Transverse colon (tissue), 4 donors: Measurements from ENCODE around the gene GPR152. TPM values are rescaled to one million over a fixed set of nuclear protein-coding genes. Genes with fewer than 3 reads are reported as not detected.

Experiments
- DNase-seq: peaks from one replicate; pipeline ENCODE4 v3.0.0-alpha.2; 2019
- H3K27ac ChIP-seq, 4 donors: fragments of 200-600 bp; sonication (generic); 2 replicates each; pipeline ENCODE4 v1.5.1; 2016 to 2018; ENCODE audit warnings: inconsistent platforms in 4 of 4
- H3K27me3 ChIP-seq: fragments of 200-600 bp; sonication (generic); 2 replicates; pipeline ENCODE4 v1.5.1; 2017; ENCODE audit warnings: inconsistent platforms
- H3K36me3 ChIP-seq, 4 donors: fragments of 200-600 bp; sonication (generic); 2 replicates each; pipeline ENCODE4 v1.5.1; 2017 to 2019; ENCODE audit warnings: inconsistent platforms in 4 of 4
- H3K4me1 ChIP-seq, 4 donors: fragments of 200-600 bp; sonication (generic); 2 replicates each; pipeline ENCODE4 v1.5.1; 2017 to 2020; ENCODE audit warnings: inconsistent platforms in 4 of 4
- H3K4me3 ChIP-seq, 4 donors: fragments of 200-600 bp; sonication (generic); 1 replicate in 1 of 4; 2 replicates in 3 of 4; pipeline versions ENCODE4 v1.5.1 to v1.6.1; 2017 to 2019; ENCODE audit warnings: inconsistent platforms in 4 of 4
- H3K9me3 ChIP-seq, 2 donors: fragments of 200-600 bp; sonication (generic); 2 replicates each; pipeline ENCODE4 v1.5.1; 2017 to 2019; ENCODE audit warnings: inconsistent platforms in 2 of 2
- EP300 ChIP-seq: sonication (generic); formaldehyde crosslinking; IDR thresholded peaks from one replicate; pipeline ENCODE4 v1.6.1; 2017; ENCODE audit warnings: antibody characterized with exemption, low read depth
- POLR2A ChIP-seq: fragments of 450-650 bp; IDR thresholded peaks from one replicate; pipeline ENCODE4 v1.6.1; 2016; ENCODE audit warnings: antibody characterized with exemption, mild to moderate bottlenecking, moderate library complexity
- POLR2AphosphoS5 ChIP-seq, 3 donors: sonication (generic); formaldehyde crosslinking; IDR thresholded peaks; one replicate each; pipeline ENCODE4 v1.6.1; 2016; ENCODE audit warnings: antibody characterized with exemption in 3 of 3
- WGBS, 2 donors: methylation state at CpG; one replicate each; pipeline ENCODE4 v1.1.5; 2018; ENCODE audit warnings: low coverage in 1 of 2; 5-methylcytosine and 5-hydroxymethylcytosine counted together
- in situ Hi-C, 4 donors: fragments of 200-750 bp; cut with MboI; loops; one replicate each; pipeline versions ENCODE4 v1.15.0 to v1.15.1; 2017; ENCODE audit warnings: low sequenced_read_pairs in 3 of 4, low pct_ligation_motif_present in 1 of 4, low pct_unique_long_range_greater_than_20kb in 1 of 4
- intact Hi-C: fragments of 100-400 bp; cut with DNase I; formaldehyde crosslinking; loops from one replicate; pipeline ENCODE4 v1.15.1; 2023; ENCODE audit warnings: low total_unique reads
- total RNA-seq, 4 donors: library from RNA; depleted of rRNA; stranded (reverse); fragments of >200 nt; gene quantifications; one replicate each; pipeline ENCODE4 v1.1.0, GENCODE V29; 2016
- TF ChIP-seq, protein P1 (sequence below), 5 experiments: fragments of 200-600 bp in 3 of 5; fragments of 450-650 bp in 2 of 5; sonication (generic) in 3 of 5; IDR thresholded peaks; 1 replicate in 2 of 5; 2 replicates in 3 of 5; pipeline ENCODE4 v1.5.1; 2016 to 2017; ENCODE audit warnings: antibody characterized with exemption in 5 of 5, inconsistent platforms in 3 of 5, mild to moderate bottlenecking in 2 of 5, moderate library complexity in 1 of 5

The GPR152 gene
- total RNA-seq, 4 donors from 2014 or later = not detected

DNA sequence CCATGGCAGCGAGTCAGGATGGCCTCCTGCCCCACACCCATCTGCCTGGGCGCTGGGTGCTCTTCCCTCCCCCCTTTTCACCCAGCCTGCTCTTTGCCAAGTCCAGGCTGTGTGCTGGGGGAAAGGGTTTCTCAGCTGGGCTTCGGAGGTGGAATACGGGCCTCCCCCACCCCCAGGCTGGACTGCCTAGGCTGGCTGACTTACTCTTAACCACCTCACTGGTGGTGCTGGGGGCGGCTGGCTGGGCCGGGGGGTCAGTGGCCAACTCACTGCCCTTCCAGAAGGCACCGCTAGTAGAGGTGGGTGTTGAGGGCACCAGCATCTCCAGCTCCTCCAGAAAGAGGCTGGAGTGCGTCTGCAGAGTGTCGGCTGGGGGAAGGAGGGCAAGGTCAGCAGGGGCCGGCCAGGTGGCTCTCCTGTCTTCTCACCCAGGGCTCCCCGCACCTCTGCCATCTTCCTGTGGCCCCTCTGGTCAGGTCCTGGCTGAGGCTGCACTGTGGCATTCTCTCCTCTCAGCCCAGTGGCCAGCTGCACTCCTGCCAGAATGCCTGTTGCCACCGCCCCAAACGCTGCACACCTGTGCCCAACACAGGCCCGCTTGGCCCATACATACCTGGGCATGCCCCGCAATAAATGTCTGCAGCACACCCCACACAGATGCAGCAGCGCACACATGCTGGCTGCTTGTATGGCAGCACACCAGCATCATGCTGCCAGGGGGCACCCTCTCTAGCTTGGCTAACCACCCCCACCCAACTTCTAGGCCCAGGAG lies 42.9 kb upstream of the GPR152 start:
- Histone ChIP-seq H3K4me1 (no peaks in the 10 kb centered on the region), H3K36me3 (peaks cover 0 to 10% (median 3%) of the 10 kb centered on the region in 4 donors), H3K9me3 (no peaks in the 10 kb centered on the region), H3K4me3 (no peak overlapping the region), H3K27me3 (no peaks in the 10 kb centered on the region), H3K27ac (no peak overlapping the region)
- TF ChIP-seq POLR2AphosphoS5 (IDR thresholded peaks at IDR 0.05) (no peak), POLR2A (no peak), EP300 (no peak)
- TF ChIP-seq, protein P1, sequence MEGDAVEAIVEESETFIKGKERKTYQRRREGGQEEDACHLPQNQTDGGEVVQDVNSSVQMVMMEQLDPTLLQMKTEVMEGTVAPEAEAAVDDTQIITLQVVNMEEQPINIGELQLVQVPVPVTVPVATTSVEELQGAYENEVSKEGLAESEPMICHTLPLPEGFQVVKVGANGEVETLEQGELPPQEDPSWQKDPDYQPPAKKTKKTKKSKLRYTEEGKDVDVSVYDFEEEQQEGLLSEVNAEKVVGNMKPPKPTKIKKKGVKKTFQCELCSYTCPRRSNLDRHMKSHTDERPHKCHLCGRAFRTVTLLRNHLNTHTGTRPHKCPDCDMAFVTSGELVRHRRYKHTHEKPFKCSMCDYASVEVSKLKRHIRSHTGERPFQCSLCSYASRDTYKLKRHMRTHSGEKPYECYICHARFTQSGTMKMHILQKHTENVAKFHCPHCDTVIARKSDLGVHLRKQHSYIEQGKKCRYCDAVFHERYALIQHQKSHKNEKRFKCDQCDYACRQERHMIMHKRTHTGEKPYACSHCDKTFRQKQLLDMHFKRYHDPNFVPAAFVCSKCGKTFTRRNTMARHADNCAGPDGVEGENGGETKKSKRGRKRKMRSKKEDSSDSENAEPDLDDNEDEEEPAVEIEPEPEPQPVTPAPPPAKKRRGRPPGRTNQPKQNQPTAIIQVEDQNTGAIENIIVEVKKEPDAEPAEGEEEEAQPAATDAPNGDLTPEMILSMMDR (IDR thresholded peaks at IDR 0.05) = no peak
- intact Hi-C loops = no loop called here
- DNase-seq = no peak
- 86% methylated on average over 16 of the region's 16 CpGs; no CpG with 5 or more reads in 1 of the 2 donors for WGBS, 2 donors
- in situ Hi-C loops = no loop called here

DNA sequence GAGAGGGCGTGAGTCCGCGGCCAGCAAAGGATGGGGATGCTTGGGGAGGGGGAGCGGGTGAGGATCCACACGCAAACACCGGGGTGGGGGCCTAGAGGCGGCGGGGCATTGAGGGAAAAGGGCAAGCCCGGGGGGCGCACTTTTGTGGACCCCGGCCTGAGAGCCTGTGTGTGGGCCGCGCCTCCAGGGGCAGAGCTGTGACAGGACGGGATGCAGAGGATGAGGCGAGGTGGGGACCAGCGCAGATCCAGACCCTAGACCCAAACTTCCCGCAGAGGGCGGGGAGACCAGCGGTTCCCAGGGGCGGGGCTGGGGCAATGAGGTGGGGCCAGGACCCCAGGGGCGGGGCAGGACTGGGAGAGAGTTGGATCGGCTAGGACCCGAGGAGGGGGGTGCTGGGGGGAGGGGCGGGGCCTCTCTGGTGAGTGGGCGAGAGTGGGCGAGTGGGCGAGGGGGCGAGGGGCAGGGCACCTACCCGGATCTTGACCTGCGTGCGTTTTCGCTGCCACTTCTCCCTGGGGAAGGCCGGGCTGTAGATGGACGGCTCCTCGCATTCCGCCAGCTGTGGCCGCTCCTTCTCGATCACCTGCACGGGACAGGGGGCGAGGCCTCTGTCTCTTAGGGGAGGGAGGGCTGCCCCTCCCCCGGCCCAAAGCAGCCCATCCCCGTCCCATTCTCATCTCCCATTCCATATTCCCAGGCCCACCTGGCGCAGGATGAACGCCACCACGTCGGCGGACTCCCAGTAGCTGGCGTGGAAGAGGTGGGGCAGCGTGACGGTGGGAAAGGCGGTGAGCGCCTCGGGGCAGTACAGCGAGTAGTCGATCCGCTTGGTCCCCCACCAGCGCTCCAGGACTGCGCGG lies 42.1 kb upstream of the GPR152 start:
- intact Hi-C loops = no loop called here
- WGBS, 2 donors = 93 to 100% methylated on average over 7 to 59 of the region's 59 CpGs
- no peak overlapping the region for H3K4me3 ChIP-seq
- no peak overlapping the region for H3K27ac ChIP-seq
- no peaks in the 10 kb centered on the region for H3K9me3 ChIP-seq
- TF ChIP-seq, protein P1 (IDR thresholded peaks at IDR 0.05) = no peak
- TF ChIP-seq POLR2AphosphoS5 (IDR thresholded peaks at IDR 0.05) (no peak), EP300 (no peak), POLR2A (no peak)
- no peak for DNase-seq
- H3K27me3 ChIP-seq = no peaks in the 10 kb centered on the region
- no peaks in the 10 kb centered on the region for H3K4me1 ChIP-seq
- H3K36me3 ChIP-seq = peaks cover 0 to 10% (median 4%) of the 10 kb centered on the region in 4 donors
- in situ Hi-C loops = no loop called here

DNA sequence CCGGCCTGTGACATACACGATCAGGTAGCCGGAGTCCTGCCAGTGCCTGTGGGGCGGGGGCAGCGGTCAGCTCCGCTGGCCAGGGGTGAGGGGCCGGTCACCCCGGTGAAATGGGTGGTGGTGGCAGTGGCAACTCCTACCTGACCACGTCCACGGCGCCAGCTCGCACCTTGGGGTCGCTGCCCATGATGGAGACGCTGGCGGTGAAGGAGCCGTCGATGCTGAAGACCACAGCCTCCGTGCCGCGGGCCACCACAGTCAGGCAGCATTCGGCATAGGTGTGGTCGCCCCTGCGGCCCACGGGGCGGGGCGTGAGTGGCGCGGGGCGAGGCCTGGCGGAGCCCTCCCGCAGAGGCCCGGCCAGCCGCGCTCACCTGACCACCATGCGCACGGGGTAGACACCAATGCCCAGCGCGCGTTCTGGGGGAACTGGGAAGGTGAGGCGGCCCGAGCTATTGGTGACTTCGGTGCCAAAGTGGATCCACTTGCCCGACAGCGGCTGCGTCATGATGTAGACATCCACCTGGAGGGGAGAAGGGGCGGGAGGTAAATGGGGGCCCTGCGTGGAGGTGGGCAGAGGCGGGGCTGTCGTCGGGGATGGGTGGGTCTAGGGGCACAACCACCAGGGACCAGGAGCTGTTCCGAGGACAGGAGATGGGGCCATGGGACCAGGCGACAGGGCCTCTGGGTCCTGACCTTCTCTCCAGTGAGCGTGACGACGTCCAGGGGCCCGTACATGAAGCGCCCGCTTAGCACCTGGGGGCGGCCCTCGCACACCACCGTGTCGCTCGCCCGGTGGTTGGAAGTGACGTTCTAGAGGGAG lies 41.2 kb upstream of the GPR152 start:
- in situ Hi-C loops = no loop called here
- intact Hi-C loops = no loop called here
- WGBS, 2 donors = 96% methylated on average over 60 of the region's 65 CpGs; no CpG with 5 or more reads in 1 of the 2 donors
- Histone ChIP-seq H3K27me3 (no peaks in the 10 kb centered on the region), H3K4me1 (peaks cover 0 to 4% (median 0%) of the 10 kb centered on the region in 4 donors), H3K27ac (no peak overlapping the region), H3K36me3 (peaks cover 0 to 10% (median 4%) of the 10 kb centered on the region in 4 donors), H3K9me3 (no peaks in the 10 kb centered on the region), H3K4me3 (no peak overlapping the region)
- no peak for TF ChIP-seq POLR2AphosphoS5 (IDR thresholded peaks at IDR 0.05)
- no peak for TF ChIP-seq POLR2A
- no peak for TF ChIP-seq EP300
- TF ChIP-seq, protein P1 (IDR thresholded peaks at IDR 0.05) = no peak
- DNase-seq = no peak
